Measurements from ENCODE around the gene DIAPH2.

Gene DIAPH2

GRCh38 chrX:97481228-97481627 is 796.6 kb downstream of the DIAPH2 start:
- H3K27me3 ChIP-seq (ENCODE audit: control insufficient read depth in 5 of 5, insufficient read depth in 4 of 5, low read length in 5 of 5), result no peaks in the 10 kb centered on the region
- H3K9ac ChIP-seq (ENCODE audit: low read length in 5 of 5), result no peak overlapping the region
- no peaks in the 10 kb centered on the region for H3K9me3 ChIP-seq (ENCODE audit: control insufficient read depth in 5 of 5, low read length in 5 of 5)
- no peaks in the 10 kb centered on the region for H3K4me1 ChIP-seq (ENCODE audit: control insufficient read depth in 5 of 5, insufficient read depth in 5 of 5, low read length in 5 of 5)
- H3K27ac ChIP-seq (ENCODE audit: low read depth, low read length), result no peak overlapping the region
- no peaks in the 10 kb centered on the region for H3K36me3 ChIP-seq (ENCODE audit: control insufficient read depth in 5 of 5, insufficient read depth in 5 of 5, low read length in 5 of 5)
- H3K4me3 ChIP-seq (ENCODE audit: low read depth in 1 of 5, low read length in 5 of 5), result no peak overlapping the region

DNA sequence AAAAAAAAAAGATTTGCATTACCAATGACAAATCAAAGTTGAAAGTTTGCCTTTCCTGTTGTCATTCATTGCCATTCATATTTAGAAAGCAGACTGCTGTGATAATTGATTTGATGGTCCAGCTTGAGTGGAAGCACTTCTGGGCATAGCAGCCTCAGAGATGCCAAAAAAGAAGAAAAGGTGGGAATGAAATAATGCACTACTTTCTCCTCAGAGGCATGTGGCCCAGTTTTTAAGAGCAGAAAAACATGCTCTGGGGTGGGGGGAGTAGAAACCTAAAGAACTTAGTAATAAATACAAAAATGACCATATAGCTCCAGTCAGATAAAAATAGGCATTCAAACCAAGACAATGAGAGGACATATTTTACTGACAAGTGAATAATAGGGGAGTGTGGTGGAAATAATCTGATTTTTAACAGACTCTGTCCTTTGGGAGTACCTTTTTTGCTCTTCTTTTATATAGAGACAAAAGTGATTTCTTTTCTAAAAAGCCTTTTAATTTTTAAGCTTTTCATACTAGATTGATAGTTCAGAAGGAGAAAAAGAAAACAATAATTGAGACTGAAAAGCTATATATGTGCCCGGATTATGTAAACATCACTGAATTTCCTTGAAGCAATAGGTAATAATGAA is 798.1 kb downstream of the DIAPH2 start:
- H3K36me3 ChIP-seq (ENCODE audit: control insufficient read depth in 5 of 5, insufficient read depth in 5 of 5, low read length in 5 of 5), result no peaks in the 10 kb centered on the region
- H3K27me3 ChIP-seq (ENCODE audit: control insufficient read depth in 5 of 5, insufficient read depth in 4 of 5, low read length in 5 of 5), result no peaks in the 10 kb centered on the region
- no peak overlapping the region for H3K9ac ChIP-seq (ENCODE audit: low read length in 5 of 5)
- no peak overlapping the region for H3K27ac ChIP-seq (ENCODE audit: low read depth, low read length)
- no peaks in the 10 kb centered on the region for H3K4me1 ChIP-seq (ENCODE audit: control insufficient read depth in 5 of 5, insufficient read depth in 5 of 5, low read length in 5 of 5)
- H3K4me3 ChIP-seq (ENCODE audit: low read depth in 1 of 5, low read length in 5 of 5), result no peak overlapping the region
- H3K9me3 ChIP-seq (ENCODE audit: control insufficient read depth in 5 of 5, low read length in 5 of 5), result no peaks in the 10 kb centered on the region

DNA sequence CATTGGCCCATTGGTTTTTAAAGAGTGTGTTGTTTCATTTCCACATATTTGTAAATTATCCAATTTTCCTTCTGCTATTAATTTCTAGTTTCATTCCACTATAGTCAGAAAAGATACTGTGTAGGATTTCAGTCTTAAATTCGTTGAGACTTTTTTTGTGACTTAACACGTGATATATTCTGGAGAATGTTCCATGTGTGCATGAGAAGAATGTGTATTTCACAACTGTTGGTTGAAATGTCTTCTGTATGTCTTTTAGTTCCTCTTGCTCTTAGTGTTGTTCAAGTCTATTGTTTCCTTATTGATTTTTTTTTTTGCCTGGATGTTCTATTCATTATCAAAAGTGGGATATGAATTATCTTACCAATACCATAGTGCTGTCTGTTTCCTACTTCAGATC is 806.0 kb downstream of the DIAPH2 start:
- no peak overlapping the region for H3K4me3 ChIP-seq (ENCODE audit: low read depth in 1 of 5, low read length in 5 of 5)
- H3K9me3 ChIP-seq (ENCODE audit: control insufficient read depth in 5 of 5, low read length in 5 of 5), result peaks cover 0 to 5% (median 0%) of the 10 kb centered on the region in 5 donors
- no peak overlapping the region for H3K27ac ChIP-seq (ENCODE audit: low read depth, low read length)
- H3K36me3 ChIP-seq (ENCODE audit: control insufficient read depth in 5 of 5, insufficient read depth in 5 of 5, low read length in 5 of 5), result no peaks in the 10 kb centered on the region
- no peak overlapping the region for H3K9ac ChIP-seq (ENCODE audit: low read length in 5 of 5)
- no peaks in the 10 kb centered on the region for H3K4me1 ChIP-seq (ENCODE audit: control insufficient read depth in 5 of 5, insufficient read depth in 5 of 5, low read length in 5 of 5)
- H3K27me3 ChIP-seq (ENCODE audit: control insufficient read depth in 5 of 5, insufficient read depth in 4 of 5, low read length in 5 of 5), result peaks cover 0 to 4% (median 0%) of the 10 kb centered on the region in 5 donors

DNA sequence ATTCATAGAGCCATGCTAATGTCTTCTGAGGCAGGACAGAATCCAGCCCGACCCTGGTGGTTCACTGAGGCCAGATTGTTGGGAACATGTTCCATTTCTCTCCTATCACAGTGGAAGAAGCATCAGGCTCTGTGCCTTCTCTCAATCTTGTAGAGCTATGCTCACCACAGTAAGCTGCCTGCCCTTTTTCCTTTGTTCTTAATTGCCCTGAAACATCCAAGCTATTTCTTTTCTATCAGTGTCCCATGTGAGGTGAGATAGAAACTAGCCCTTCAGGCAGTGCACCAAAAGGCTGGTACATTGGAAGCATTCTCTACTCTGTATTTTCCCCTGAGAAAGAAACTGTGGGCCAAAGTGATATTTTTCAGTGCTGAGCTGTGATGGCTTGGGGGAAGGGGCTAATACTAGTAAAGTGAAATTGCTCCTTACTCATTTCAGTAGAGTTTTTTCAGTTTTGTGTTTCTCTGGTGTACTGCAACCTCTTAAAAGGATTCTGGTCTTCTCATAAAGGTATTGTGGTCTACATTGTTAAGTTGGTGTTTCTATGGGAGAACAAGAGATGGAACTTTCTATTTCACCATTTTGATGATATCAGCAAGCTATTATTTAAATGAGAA is 810.2 kb downstream of the DIAPH2 start:
- Histone ChIP-seq H3K9me3 (ENCODE audit: control insufficient read depth in 5 of 5, low read length in 5 of 5) (peaks cover 0 to 5% (median 0%) of the 10 kb centered on the region in 5 donors), H3K27ac (ENCODE audit: low read depth, low read length) (no peak overlapping the region), H3K27me3 (ENCODE audit: control insufficient read depth in 5 of 5, insufficient read depth in 4 of 5, low read length in 5 of 5) (peaks cover 0 to 5% (median 0%) of the 10 kb centered on the region in 5 donors), H3K9ac (ENCODE audit: low read length in 5 of 5) (no peak overlapping the region), H3K4me1 (ENCODE audit: control insufficient read depth in 5 of 5, insufficient read depth in 5 of 5, low read length in 5 of 5) (no peaks in the 10 kb centered on the region), H3K4me3 (ENCODE audit: low read depth in 1 of 5, low read length in 5 of 5) (no peak overlapping the region), H3K36me3 (ENCODE audit: control insufficient read depth in 5 of 5, insufficient read depth in 5 of 5, low read length in 5 of 5) (no peaks in the 10 kb centered on the region)

DNA sequence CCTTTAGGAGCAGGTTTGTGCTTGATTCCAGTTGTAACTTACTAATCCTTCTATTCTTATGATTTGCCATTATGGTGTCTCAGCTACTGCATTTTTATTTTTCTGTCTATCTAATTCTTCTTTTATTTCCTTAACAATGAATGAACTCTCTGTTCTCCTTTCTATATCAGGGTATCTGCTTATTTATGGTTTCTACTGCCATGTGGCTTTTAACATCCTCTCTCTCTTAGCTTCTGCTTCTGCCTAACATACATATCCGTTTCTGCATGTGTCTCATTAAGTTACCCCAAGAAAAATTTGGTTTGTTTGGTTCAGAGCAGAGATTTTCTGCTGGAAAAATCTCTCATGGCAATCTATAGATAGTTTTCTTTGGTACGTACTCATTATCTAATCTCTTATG is 813.5 kb downstream of the DIAPH2 start:
- no peak overlapping the region for H3K4me3 ChIP-seq (ENCODE audit: low read depth in 1 of 5, low read length in 5 of 5)

DNA sequence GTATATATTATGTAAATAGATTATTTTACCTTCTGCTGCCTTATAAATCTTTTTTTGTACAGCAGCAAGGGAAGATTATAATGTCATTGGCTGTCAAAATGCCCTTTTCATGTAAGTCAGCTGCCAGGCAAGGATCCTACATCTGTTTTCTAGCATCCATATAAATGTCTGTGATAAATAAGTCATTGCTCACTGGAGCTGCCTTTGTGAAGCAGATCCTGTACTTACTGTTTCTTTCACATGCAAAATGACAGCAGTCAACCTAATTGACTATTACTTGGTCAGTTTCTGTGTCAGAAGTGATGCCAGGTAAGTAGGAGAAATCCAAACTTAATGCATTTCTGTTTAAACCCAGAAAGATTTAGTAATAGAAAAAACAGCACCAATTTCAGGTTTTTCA is 819.8 kb downstream of the DIAPH2 start:
- H3K4me3 ChIP-seq (ENCODE audit: low read depth in 1 of 5, low read length in 5 of 5), result no peak overlapping the region
- no peaks in the 10 kb centered on the region for H3K36me3 ChIP-seq (ENCODE audit: control insufficient read depth in 5 of 5, insufficient read depth in 5 of 5, low read length in 5 of 5)
- H3K9ac ChIP-seq (ENCODE audit: low read length in 5 of 5), result no peak overlapping the region
- no peak overlapping the region for H3K27ac ChIP-seq (ENCODE audit: low read depth, low read length)
- no peaks in the 10 kb centered on the region for H3K9me3 ChIP-seq (ENCODE audit: control insufficient read depth in 5 of 5, low read length in 5 of 5)
- no peaks in the 10 kb centered on the region for H3K27me3 ChIP-seq (ENCODE audit: control insufficient read depth in 5 of 5, insufficient read depth in 4 of 5, low read length in 5 of 5)
- no peaks in the 10 kb centered on the region for H3K4me1 ChIP-seq (ENCODE audit: control insufficient read depth in 5 of 5, insufficient read depth in 5 of 5, low read length in 5 of 5)

More for the DNA sequence above, 813.5 kb downstream of the DIAPH2 start:
- H3K9ac ChIP-seq (ENCODE audit: low read length in 5 of 5), result no peak overlapping the region
- no peaks in the 10 kb centered on the region for H3K36me3 ChIP-seq (ENCODE audit: control insufficient read depth in 5 of 5, insufficient read depth in 5 of 5, low read length in 5 of 5)
- peaks cover 0 to 5% (median 0%) of the 10 kb centered on the region in 5 donors for H3K27me3 ChIP-seq (ENCODE audit: control insufficient read depth in 5 of 5, insufficient read depth in 4 of 5, low read length in 5 of 5)
- no peaks in the 10 kb centered on the region for H3K9me3 ChIP-seq (ENCODE audit: control insufficient read depth in 5 of 5, low read length in 5 of 5)
- no peak overlapping the region for H3K27ac ChIP-seq (ENCODE audit: low read depth, low read length)
- H3K4me1 ChIP-seq (ENCODE audit: control insufficient read depth in 5 of 5, insufficient read depth in 5 of 5, low read length in 5 of 5), result no peaks in the 10 kb centered on the region

DNA sequence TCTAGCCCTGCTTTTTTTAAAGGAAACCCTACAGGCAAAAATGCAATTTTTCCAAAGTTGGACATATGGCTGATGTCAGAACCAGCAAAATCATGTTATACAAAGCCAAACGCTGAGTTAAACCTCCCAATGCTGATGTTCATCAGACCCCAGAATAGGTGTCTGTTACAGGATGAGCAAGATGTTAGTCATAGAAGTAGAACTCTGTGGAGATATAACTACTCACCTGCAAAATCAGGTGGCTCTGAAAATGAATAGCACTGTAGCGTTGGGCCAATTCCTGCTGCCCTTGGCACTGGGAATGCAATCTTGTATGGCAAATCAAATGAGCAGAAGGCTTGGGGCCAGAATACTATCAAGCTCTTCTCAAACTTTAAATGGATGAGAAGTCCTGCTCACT is 833.1 kb downstream of the DIAPH2 start:
- H3K36me3 ChIP-seq (ENCODE audit: control insufficient read depth in 5 of 5, insufficient read depth in 5 of 5, low read length in 5 of 5), result no peaks in the 10 kb centered on the region
- H3K27me3 ChIP-seq (ENCODE audit: control insufficient read depth in 5 of 5, insufficient read depth in 4 of 5, low read length in 5 of 5), result no peaks in the 10 kb centered on the region
- no peak overlapping the region for H3K9ac ChIP-seq (ENCODE audit: low read length in 5 of 5)
- no peak overlapping the region for H3K4me3 ChIP-seq (ENCODE audit: low read depth in 1 of 5, low read length in 5 of 5)
- H3K27ac ChIP-seq (ENCODE audit: low read depth, low read length), result no peak overlapping the region
- H3K9me3 ChIP-seq (ENCODE audit: control insufficient read depth in 5 of 5, low read length in 5 of 5), result no peaks in the 10 kb centered on the region
- no peaks in the 10 kb centered on the region for H3K4me1 ChIP-seq (ENCODE audit: control insufficient read depth in 5 of 5, insufficient read depth in 5 of 5, low read length in 5 of 5)

DNA sequence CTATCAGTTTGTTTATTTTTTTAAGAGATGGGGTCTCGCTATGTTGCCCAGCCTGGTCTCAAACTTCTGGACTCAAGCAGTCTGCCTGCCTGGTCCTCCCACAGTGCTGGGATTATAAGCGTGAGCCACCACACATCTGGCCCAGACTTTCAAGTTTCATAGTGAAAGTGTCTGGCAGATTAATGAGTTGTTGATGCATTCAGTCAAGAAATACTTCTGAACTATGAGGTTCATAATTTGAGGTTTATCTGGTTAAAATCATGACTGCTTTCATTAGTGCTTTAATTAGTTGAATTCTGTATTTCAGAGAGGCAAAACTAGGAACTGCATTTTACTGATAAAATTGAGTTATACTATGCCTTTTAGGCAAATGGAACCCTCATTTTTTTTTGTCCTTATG is 837.7 kb downstream of the DIAPH2 start:
- Histone ChIP-seq H3K4me1 (ENCODE audit: control insufficient read depth in 5 of 5, insufficient read depth in 5 of 5, low read length in 5 of 5) (no peaks in the 10 kb centered on the region), H3K27ac (ENCODE audit: low read depth, low read length) (no peak overlapping the region), H3K9me3 (ENCODE audit: control insufficient read depth in 5 of 5, low read length in 5 of 5) (no peaks in the 10 kb centered on the region), H3K36me3 (ENCODE audit: control insufficient read depth in 5 of 5, insufficient read depth in 5 of 5, low read length in 5 of 5) (no peaks in the 10 kb centered on the region), H3K9ac (ENCODE audit: low read length in 5 of 5) (no peak overlapping the region), H3K27me3 (ENCODE audit: control insufficient read depth in 5 of 5, insufficient read depth in 4 of 5, low read length in 5 of 5) (no peaks in the 10 kb centered on the region), H3K4me3 (ENCODE audit: low read depth in 1 of 5, low read length in 5 of 5) (no peak overlapping the region)

DNA sequence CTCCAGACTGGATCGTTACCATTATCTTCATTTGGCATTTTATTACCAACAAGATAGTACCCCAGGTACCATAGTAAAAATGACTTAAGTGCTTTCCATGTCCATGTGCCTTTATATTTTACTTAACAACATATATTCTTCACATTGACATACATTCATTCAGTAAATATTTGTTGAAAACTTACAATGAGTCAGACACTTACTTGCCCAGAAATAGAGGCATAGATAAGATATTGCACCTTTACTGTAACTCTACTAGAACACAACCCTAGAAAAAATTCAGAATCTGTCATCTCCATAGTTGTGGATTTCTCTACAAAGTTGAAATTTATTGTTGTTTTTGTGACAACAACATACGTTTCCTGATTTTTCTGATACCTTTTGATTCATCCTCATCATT is 839.7 kb downstream of the DIAPH2 start:
- H3K9ac ChIP-seq (ENCODE audit: low read length in 5 of 5), result no peak overlapping the region
- H3K4me3 ChIP-seq (ENCODE audit: low read depth in 1 of 5, low read length in 5 of 5), result no peak overlapping the region
- no peaks in the 10 kb centered on the region for H3K4me1 ChIP-seq (ENCODE audit: control insufficient read depth in 5 of 5, insufficient read depth in 5 of 5, low read length in 5 of 5)
- no peaks in the 10 kb centered on the region for H3K36me3 ChIP-seq (ENCODE audit: control insufficient read depth in 5 of 5, insufficient read depth in 5 of 5, low read length in 5 of 5)
- H3K27me3 ChIP-seq (ENCODE audit: control insufficient read depth in 5 of 5, insufficient read depth in 4 of 5, low read length in 5 of 5), result no peaks in the 10 kb centered on the region
- H3K9me3 ChIP-seq (ENCODE audit: control insufficient read depth in 5 of 5, low read length in 5 of 5), result no peaks in the 10 kb centered on the region
- no peak overlapping the region for H3K27ac ChIP-seq (ENCODE audit: low read depth, low read length)

- Histone ChIP-seq H3K4me1 (ENCODE audit: control insufficient read depth in 5 of 5, insufficient read depth in 5 of 5, low read length in 5 of 5) (no peaks in the 10 kb centered on the region), H3K4me3 (ENCODE audit: low read depth in 1 of 5, low read length in 5 of 5) (no peak overlapping the region), H3K9ac (ENCODE audit: low read length in 5 of 5) (no peak overlapping the region), H3K27me3 (ENCODE audit: control insufficient read depth in 5 of 5, insufficient read depth in 4 of 5, low read length in 5 of 5) (no peaks in the 10 kb centered on the region), H3K27ac (ENCODE audit: low read depth, low read length) (no peak overlapping the region), H3K36me3 (ENCODE audit: control insufficient read depth in 5 of 5, insufficient read depth in 5 of 5, low read length in 5 of 5) (peaks cover 0 to 3% (median 0%) of the 10 kb centered on the region in 5 donors), H3K9me3 (ENCODE audit: control insufficient read depth in 5 of 5, low read length in 5 of 5) (peaks cover 2 to 4% (median 3%) of the 10 kb centered on the region in 5 donors)
Observed at GRCh38 chrX:97524997-97525396, 840.4 kb downstream of the DIAPH2 start.

Data from subcutaneous abdominal adipose tissue (tissue), 5 donors.